Peyer's patch (tissue), 4 donors: ENCODE data around the gene OSBPL10. TPM values are rescaled to one million over a fixed set of nuclear protein-coding genes. Genes with fewer than 3 reads are reported as not detected.

ENCODE experiments used
- DNase-seq, 3 donors: peaks; one replicate each; pipeline ENCODE4 v3.0.0-alpha.2; 2017 to 2019
- H3K27ac ChIP-seq, 4 donors: fragments of 200-600 bp; sonication (generic); one replicate each; pipeline ENCODE4 v1.5.1; 2016 to 2019
- H3K27me3 ChIP-seq, 2 donors: fragments of 200-600 bp; sonication (generic); one replicate each; pipeline ENCODE4 v1.5.1; 2019
- H3K36me3 ChIP-seq, 3 donors: fragments of 200-600 bp; sonication (generic); one replicate each; pipeline ENCODE4 v1.5.1; 2016 to 2019
- H3K4me1 ChIP-seq, 4 donors: fragments of 200-600 bp; sonication (generic); one replicate each; pipeline ENCODE4 v1.5.1; 2016 to 2019
- H3K4me3 ChIP-seq, 4 donors: fragments of 200-600 bp; sonication (generic); 1 replicate in 3 of 4; 2 replicates in 1 of 4; pipeline ENCODE4 v1.5.1; 2016 to 2019; ENCODE audit warnings: mild to moderate bottlenecking in 1 of 4
- H3K9me3 ChIP-seq, 4 donors: fragments of 200-600 bp; sonication (generic); one replicate each; pipeline ENCODE4 v1.5.1; 2016 to 2019; ENCODE audit warnings: mild to moderate bottlenecking in 1 of 4
- POLR2A ChIP-seq, 2 donors: fragments of 450-650 bp; IDR thresholded peaks; one replicate each; pipeline ENCODE4 v1.5.1; 2017; ENCODE audit warnings: antibody characterized with exemption in 2 of 2, mild to moderate bottlenecking in 2 of 2, moderate library complexity in 2 of 2
- total RNA-seq, 4 donors: library from RNA; depleted of rRNA; stranded (reverse); fragments of >200 nt; gene quantifications; one replicate each; pipeline ENCODE4 v1.1.0, GENCODE V29; 2016
- TF ChIP-seq, protein P1 (sequence below), 6 experiments: fragments of 450-650 bp in 4 of 6; fragments of 200-600 bp in 2 of 6; sonication (generic) in 1 of 6; IDR thresholded peaks; one replicate each; pipeline ENCODE4 v1.5.1; 2017 to 2019; ENCODE audit warnings: antibody characterized with exemption in 6 of 6, mild to moderate bottlenecking in 3 of 6, moderate library complexity in 1 of 6

OSBPL10 gene
- total RNA-seq, 4 donors from 2014 or later = 18.5 to 128 (median 60.5) TPM

- TF ChIP-seq, protein P1, sequence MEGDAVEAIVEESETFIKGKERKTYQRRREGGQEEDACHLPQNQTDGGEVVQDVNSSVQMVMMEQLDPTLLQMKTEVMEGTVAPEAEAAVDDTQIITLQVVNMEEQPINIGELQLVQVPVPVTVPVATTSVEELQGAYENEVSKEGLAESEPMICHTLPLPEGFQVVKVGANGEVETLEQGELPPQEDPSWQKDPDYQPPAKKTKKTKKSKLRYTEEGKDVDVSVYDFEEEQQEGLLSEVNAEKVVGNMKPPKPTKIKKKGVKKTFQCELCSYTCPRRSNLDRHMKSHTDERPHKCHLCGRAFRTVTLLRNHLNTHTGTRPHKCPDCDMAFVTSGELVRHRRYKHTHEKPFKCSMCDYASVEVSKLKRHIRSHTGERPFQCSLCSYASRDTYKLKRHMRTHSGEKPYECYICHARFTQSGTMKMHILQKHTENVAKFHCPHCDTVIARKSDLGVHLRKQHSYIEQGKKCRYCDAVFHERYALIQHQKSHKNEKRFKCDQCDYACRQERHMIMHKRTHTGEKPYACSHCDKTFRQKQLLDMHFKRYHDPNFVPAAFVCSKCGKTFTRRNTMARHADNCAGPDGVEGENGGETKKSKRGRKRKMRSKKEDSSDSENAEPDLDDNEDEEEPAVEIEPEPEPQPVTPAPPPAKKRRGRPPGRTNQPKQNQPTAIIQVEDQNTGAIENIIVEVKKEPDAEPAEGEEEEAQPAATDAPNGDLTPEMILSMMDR (IDR thresholded peaks at IDR 0.05) = no peak
- TF ChIP-seq POLR2A (IDR thresholded peaks at IDR 0.05) = no peak
- no peak for DNase-seq
- Histone ChIP-seq H3K36me3 (no peaks in the 10 kb centered on the region), H3K4me3 (no peak overlapping the region), H3K4me1 (peaks cover 0 to 10% (median 2%) of the 10 kb centered on the region in 4 donors), H3K9me3 (peaks cover 0 to 11% (median 0%) of the 10 kb centered on the region in 4 donors), H3K27me3 (no peaks in the 10 kb centered on the region), H3K27ac (no peak overlapping the region)
These were observed 25.5 kb downstream of the OSBPL10 start for GRCh38 chr3:31955581-31955980.

DNA sequence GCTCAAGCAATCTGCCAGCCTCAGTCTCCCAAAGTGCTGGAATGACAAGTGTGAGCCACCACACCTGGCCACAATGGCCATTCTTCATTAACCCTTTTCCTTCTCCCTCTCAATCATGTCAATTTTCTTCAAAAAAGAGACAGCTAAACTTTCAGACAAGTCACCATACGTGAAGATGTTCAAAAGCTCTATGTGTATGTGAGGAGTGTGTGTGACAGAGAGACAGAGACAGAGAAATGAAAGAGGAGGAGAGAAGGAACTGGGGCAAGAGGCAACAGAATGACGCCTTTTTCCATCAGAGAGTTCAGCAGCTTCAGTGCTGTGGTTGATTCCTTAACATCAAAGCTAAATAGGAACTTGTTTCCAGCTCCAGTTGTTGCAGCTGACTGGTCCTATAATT, 27.4 kb downstream of the OSBPL10 start:
- Histone ChIP-seq H3K36me3 (no peaks in the 10 kb centered on the region), H3K27ac (peak overlapping the region in 2 of 4 donors; percentile 9 to 73), H3K4me1 (no peaks in the 10 kb centered on the region), H3K27me3 (no peaks in the 10 kb centered on the region), H3K9me3 (peaks cover 0 to 11% (median 0%) of the 10 kb centered on the region in 4 donors), H3K4me3 (no peak overlapping the region)
- TF ChIP-seq, protein P1 (IDR thresholded peaks at IDR 0.05) = no peak
- TF ChIP-seq POLR2A (IDR thresholded peaks at IDR 0.05) = no peak
- no peak for DNase-seq

DNA sequence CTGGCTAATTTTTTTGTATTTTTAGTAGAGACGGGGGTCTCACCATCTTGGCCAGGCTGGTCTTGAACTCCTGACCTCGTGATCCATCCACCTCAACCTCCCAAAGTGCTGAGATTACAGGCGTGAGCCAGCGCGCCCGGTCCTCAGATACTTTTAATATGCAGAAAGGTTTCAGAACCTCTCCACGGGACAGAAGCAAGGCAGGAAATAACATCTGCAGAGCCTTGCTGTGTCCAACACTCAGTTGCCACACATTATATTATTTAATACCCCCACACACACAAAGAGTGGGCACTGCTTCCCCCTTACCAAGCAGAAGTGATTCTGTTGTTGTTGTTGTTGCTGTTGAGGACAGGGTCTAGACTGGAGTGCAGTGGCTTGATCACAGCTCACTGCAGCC, 28.0 kb downstream of the OSBPL10 start:
- H3K27ac ChIP-seq = peak overlapping the region in 2 of 4 donors; percentile 9 to 73
- H3K27me3 ChIP-seq = no peaks in the 10 kb centered on the region
- no peak overlapping the region for H3K4me3 ChIP-seq
- peaks cover 0 to 11% (median 0%) of the 10 kb centered on the region in 4 donors for H3K9me3 ChIP-seq
- no peaks in the 10 kb centered on the region for H3K36me3 ChIP-seq
- no peak for TF ChIP-seq POLR2A (IDR thresholded peaks at IDR 0.05)
- TF ChIP-seq, protein P1 (IDR thresholded peaks at IDR 0.05) = no peak
- H3K4me1 ChIP-seq = peaks cover 0 to 3% (median 0%) of the 10 kb centered on the region in 4 donors
- peak in 2 of 3 donors; percentile 57 to 62 for DNase-seq

DNA sequence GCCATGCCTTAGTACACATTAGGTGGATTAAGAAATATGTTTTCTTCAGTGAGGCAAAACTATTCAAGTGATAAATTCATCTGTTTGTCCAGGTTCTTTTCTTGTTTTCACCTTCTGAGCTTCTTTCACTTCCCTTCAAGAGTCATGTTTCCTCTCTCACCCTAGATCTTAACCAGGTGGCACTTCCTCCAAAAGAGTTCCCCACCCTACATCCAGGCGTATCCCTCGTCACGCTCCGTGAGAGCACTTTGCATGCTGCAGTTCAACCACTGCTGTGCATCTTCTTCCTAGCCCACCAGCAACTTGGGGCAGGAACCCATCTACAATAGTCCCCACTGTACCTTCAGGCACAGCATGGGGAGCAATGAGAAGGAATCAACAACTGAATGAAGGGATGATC, 28.9 kb downstream of the OSBPL10 start:
- TF ChIP-seq, protein P1 (IDR thresholded peaks at IDR 0.05) = no peak
- TF ChIP-seq POLR2A (IDR thresholded peaks at IDR 0.05) = no peak
- DNase-seq = peak in 2 of 3 donors; percentile 84 to 85
- Histone ChIP-seq H3K27ac (peak overlapping the region in 1 of 4 donors; percentile 73), H3K4me1 (peaks cover 0 to 7% (median under 1%) of the 10 kb centered on the region in 4 donors), H3K9me3 (peaks cover 0 to 11% (median 0%) of the 10 kb centered on the region in 4 donors), H3K27me3 (no peaks in the 10 kb centered on the region), H3K4me3 (no peak overlapping the region), H3K36me3 (no peaks in the 10 kb centered on the region)

- TF ChIP-seq, protein P1 (IDR thresholded peaks at IDR 0.05) = no peak
- no peak for TF ChIP-seq POLR2A (IDR thresholded peaks at IDR 0.05)
- Histone ChIP-seq H3K4me1 (peaks cover 0 to 7% (median 1%) of the 10 kb centered on the region in 4 donors), H3K9me3 (no peaks in the 10 kb centered on the region), H3K27me3 (no peaks in the 10 kb centered on the region), H3K27ac (peak overlapping the region in 1 of 4 donors; percentile 71), H3K36me3 (no peaks in the 10 kb centered on the region), H3K4me3 (no peak overlapping the region)
- no peak for DNase-seq
These were observed 32.8 kb downstream of the OSBPL10 start for GRCh38 chr3:31948280-31948679.
